ENCODE results near the gene BRAF.

DNA sequence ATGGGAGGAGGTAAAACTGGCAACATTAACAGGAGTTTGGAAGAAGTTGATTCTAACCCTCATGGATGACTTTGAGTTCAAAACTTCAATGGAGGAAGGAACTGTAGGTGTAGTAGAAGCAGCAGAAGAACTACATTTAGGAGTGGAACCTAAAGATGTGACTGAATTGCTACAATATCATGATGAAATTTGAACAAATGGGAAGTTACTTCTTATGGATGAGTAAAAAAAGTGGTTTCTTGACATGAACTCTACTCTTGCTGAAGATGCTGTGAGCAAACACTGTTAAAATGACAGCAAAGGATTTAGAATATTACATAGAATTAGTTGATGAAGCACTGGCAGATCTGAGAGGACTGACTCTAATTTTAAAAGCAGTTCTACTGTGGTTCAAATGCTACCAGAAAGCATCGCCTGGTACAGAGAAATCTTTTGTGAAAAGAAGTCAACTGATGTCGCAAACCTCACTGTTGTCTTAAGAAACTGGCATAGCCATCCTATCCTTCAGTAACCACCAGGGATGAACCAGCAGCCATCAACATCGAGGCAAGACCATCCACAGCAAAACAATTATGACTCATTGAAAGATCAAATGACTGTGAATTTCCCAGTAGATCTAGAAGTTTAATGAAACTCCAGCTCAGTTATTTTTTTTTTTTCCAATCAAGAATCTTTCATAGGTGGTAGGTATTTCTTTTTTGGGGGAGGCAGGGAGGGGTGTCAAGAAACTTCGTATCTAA, 20.8 kb downstream of the BRAF start:
- TF ChIP-seq, protein P1, sequence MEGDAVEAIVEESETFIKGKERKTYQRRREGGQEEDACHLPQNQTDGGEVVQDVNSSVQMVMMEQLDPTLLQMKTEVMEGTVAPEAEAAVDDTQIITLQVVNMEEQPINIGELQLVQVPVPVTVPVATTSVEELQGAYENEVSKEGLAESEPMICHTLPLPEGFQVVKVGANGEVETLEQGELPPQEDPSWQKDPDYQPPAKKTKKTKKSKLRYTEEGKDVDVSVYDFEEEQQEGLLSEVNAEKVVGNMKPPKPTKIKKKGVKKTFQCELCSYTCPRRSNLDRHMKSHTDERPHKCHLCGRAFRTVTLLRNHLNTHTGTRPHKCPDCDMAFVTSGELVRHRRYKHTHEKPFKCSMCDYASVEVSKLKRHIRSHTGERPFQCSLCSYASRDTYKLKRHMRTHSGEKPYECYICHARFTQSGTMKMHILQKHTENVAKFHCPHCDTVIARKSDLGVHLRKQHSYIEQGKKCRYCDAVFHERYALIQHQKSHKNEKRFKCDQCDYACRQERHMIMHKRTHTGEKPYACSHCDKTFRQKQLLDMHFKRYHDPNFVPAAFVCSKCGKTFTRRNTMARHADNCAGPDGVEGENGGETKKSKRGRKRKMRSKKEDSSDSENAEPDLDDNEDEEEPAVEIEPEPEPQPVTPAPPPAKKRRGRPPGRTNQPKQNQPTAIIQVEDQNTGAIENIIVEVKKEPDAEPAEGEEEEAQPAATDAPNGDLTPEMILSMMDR (IDR thresholded peaks at IDR 0.05) = no peak
- TF ChIP-seq POLR2A (IDR thresholded peaks at IDR 0.05) = no peak
- TF ChIP-seq POLR2AphosphoS5 (IDR thresholded peaks at IDR 0.05) = no peak

All from suprapubic skin (tissue), 4 donors.